HG03342 (cell line): ENCODE results near the gene GABRG3.
"Not testable (repeated sequence)": the region's sequence is repeated elsewhere in the genome, so short reads cannot be mapped to it uniquely, and the experiment has no call there.

Source experiments
- ATAC-seq: cut with Tn5 transposase; IDR thresholded peaks from one replicate; pipeline ENCODE4 v1.9.1; 2021; ENCODE audit warnings: mild to moderate bottlenecking, moderate library complexity; ENCODE audit not compliant: unreplicated experiment

The GABRG3 gene

GRCh38 chr15:26985050-26985449 lies 14.1 kb downstream of the GABRG3 start:
- ATAC-seq = no peak

DNA sequence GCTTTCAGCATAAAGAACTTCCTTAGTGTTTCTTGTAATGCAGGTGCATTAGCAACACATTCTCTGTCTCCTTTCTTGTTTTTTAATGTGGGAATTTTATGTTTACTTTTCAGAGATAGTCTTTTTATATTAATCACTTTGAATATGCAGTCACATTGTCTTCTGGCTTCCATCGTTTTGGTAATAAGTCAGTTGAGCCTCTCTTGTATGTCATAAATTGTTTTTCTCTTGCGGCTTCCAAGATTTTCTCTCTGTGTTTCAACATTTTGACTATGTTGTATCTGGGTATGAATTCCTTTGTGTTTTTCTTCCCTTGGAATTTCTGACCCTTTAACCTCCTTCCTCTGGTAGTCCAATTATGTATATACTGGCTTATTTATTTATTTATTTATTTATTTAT lies 25.3 kb downstream of the GABRG3 start:
- ATAC-seq = no peak

DNA sequence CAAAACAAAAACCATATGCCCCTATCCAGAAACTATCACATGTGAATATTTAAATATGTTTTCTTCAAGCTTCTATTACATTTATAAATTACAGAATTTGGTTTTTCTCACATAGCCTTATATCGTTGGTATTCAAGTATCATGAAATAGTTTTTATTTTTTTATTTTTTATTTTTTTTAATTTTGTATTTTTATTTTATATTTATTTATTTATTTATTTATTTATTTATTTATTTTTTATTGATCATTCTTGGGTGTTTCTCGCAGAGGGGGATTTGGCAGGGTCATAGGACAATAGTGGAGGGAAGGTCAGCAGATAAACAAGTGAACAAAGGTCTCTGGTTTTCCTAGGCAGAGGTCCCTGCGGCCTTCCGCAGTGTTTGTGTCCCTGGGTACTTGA lies 32.0 kb downstream of the GABRG3 start:
- ATAC-seq = not testable (repeated sequence)

DNA sequence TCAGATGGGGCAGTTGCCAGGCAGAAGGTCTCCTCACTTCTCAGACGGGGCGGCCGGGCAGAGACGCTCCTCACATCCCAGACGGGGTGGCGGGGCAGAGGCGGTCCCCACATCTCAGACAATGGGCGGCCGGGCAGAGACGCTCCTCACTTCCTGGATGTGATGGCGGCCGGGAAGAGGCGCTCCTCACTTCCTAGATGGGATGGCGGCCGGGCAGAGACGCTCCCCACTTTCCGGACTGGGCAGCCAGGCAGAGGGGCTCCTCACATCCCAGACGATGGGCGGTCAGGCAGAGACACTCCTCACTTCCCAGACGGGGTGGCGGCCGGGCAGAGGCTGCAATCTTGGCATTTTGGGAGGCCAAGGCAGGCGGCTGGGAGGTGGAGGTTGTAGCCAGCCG lies 33.2 kb downstream of the GABRG3 start:
- not testable (repeated sequence) for ATAC-seq

GRCh38 chr15:27017168-27017809 lies 46.3 kb downstream of the GABRG3 start:
- peak; percentile 79 for ATAC-seq

GRCh38 chr15:27019687-27020086 lies 48.7 kb downstream of the GABRG3 start:
- no peak for ATAC-seq

GRCh38 chr15:27025481-27025966 lies 54.5 kb downstream of the GABRG3 start:
- no peak for ATAC-seq

DNA sequence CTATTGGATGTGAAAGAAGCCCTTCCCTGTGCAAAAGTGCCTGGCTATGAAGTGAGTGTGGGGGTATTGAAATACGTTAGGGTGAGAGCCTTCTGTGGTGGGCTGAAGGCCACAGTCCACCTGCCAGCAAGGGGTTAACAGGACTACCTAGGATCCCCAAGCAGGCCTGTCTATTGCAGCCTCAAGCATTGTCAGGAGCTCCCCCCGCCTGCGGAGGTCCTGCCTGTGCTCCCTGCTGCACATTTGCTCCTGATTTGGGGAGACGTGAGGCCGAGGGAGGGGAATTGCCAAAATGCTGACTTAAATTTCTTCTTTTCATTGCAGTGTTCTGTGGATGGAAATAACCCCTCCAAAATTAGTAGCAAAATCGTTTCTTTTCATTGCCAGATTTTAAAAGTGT lies 56.2 kb downstream of the GABRG3 start:
- ATAC-seq = no peak

- no peak for ATAC-seq
These were observed 58.0 kb downstream of the GABRG3 start for GRCh38 chr15:27028858-27029477.

- ATAC-seq = no peak
These were observed 65.2 kb downstream of the GABRG3 start for GRCh38 chr15:27036210-27036609.

GRCh38 chr15:27037501-27037900 lies 66.5 kb downstream of the GABRG3 start:
- no peak for ATAC-seq

- no peak for ATAC-seq
These were observed 68.2 kb downstream of the GABRG3 start for GRCh38 chr15:27039152-27039551.

DNA sequence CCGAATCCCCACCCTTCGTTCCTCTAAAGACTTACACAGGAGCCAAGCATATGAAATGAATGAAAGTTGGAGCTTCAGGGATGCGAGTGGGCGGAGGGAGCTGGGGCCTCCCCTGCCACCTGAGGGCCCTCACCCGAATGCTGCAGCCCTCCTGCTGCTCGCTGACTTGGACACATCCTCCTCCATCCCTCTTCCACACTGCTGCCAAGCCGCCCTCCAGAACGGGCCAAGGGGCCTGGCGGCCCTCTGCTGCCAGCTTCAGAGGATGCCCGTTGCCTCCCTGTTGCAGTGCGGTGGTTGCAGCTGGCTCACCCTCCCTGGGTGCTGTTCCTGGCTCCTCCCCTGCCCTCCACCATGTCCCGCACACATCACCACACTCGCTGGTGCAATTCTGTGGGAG lies 71.2 kb downstream of the GABRG3 start:
- ATAC-seq = no peak

DNA sequence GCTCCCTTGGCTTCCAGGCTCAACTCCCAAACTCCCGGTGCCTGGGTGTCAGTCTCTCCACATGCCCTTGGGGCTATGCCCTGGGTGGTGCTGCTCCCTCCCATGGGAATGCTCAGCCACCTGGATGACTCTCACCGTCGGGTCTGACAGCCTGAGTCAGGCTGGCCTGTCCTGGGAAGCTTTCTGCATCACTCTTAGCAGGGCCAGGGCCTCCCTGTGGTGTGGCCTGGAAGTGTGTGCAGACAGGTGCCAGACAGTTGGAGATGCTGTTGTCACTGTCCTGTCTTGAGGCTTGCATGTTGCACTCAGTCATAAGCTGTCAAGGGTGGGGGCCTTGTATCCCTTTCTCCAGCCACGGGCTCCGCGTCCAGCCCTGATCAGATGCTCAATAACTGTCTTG lies 71.7 kb downstream of the GABRG3 start:
- no peak for ATAC-seq

DNA sequence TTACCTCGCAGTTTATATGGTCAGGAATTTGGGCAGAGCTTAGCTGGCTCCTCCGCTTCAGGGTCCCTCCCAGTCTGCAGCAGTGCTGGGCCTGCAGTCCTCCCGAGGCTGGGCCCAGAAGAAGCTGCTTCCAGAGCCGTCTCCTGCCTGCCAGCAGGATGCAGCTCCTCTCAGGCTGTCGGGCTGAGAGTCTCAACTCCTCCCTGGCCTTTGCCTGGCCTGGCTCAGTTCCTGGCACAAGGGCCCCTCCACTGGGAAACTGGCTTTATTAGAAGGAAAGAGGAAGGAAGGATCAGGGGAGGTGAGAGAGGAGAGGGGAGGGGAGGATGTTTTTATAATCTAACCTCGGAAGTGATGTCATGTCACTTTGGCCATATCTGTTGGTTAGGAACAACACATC lies 72.8 kb downstream of the GABRG3 start:
- no peak for ATAC-seq

DNA sequence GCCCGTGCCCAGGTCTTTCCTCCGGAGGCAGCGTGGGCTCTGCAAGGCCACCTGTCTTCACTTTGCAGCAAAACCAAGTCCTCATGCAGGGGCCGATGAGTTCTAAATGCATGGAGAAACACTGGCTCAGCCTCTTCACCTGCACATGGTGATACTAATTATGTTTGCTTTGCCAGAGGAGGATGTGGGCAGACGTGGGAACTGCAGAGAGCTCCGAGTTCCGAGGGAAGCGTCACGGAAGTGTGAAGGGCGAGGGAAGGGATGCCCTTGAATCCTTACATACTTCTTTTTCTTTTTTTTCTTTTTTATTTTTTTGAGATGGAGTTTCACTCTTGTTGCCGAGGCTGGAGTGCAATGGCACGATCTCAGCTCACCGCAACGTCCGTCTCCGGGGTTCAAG lies 74.8 kb downstream of the GABRG3 start:
- ATAC-seq = no peak

DNA sequence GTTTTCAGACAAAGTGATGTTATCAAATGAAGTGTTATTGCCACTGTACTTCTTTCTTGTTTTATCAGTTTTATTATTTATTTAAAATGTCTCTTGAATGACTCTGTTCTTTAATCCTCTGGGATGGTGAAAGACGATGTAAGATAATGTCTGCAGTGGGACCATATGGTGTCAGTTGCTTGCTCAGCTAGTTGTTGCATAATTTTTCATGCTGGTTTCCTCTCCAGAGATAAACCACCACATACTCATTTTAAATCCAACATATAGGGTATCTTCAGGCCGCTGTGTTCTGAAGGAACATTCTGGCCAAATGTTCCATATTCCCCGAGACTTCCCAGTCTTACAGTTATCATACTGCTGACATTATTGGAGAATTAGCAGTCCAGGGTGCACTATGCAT lies 75.9 kb downstream of the GABRG3 start:
- no peak for ATAC-seq

DNA sequence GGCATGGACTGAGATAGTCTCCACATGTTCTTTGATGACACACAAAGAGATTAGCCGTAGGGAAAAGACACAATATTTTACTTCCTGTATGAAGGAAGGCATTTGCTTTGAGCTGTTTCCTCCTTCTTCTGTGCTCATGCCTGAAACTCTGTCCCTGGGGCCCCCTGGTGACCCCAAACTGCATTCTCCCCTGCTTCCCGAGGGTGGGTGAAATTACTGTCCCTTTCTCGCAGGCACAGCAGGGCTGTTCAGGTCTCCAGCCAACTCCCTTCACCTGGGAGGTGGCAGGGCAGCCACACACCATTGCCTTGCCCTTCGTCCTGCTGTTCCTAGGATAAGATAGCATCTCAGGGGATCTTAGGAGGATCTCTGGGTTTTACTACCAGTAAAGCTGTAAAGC lies 79.2 kb downstream of the GABRG3 start:
- no peak for ATAC-seq

GRCh38 chr15:27054426-27054825 lies 83.4 kb downstream of the GABRG3 start:
- ATAC-seq = no peak

- no peak for ATAC-seq
These were observed 87.1 kb downstream of the GABRG3 start for GRCh38 chr15:27057904-27058645.

DNA sequence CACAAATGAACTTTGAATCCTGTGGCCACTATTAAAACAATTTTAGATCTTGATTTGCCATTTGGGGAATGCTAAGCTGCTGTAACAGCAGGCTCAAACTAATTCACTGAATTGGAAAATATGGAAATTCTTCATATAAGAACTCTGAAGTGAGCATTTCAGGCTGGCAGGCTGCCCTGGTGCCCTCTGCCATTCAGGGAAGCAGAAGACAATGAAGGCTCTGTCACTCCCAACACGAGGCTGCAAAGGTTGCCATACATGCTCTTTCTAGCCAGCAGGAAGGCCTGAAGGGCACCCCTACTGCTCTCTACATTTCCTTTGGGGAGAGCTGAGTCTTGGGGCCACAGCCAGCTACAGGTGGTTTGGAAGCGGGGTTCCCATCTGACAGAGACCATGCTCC lies 88.0 kb downstream of the GABRG3 start:
- ATAC-seq = no peak

GRCh38 chr15:27059610-27060202 lies 88.7 kb downstream of the GABRG3 start:
- ATAC-seq = no peak
